NCI-H2227 (cell line): ENCODE measurements around the gene CCDC24.

Experiments
- DNase-seq: peaks from one replicate; lab custom pipeline; 2025; ENCODE audit not compliant: unreplicated experiment; lab: John Stamatoyannopoulos, UW

CCDC24 gene

DNA sequence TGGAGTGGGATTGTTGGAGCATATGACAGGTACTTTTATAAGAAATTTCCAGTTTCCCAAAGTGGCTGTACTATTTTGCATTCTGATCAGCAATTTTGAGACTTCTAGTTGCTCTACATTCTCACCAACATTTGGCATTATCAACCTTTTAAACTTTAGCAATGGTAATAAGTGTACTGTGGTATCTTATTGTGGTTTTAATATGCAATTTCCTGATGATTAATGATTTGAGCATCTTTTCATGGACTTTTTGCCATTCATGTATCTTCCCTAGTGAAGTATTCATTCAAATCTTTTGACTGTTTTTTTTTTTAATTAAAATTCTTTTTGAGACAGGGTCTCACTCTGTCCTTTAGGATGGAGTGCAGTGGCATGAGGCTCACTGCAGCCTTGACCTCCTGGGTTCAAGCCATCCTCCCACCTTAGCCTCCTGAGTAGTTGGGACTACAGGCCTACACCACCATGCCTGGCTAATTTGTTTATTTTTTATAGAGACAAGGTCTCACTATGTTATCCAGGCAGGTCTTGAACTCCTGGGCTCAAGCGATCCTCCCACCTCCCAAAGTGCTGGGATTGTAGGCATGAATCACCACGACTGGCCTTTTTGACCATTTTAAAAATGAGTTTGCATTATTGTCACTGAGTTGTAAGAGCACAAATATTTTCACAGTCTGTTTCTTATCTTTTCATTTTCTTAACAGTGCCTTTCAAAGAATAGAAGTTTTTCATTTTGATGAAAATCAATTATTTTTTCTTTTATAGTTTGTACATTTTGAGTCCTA is 47.7 kb downstream of the CCDC24 start:
- DNase-seq = no peak

DNA sequence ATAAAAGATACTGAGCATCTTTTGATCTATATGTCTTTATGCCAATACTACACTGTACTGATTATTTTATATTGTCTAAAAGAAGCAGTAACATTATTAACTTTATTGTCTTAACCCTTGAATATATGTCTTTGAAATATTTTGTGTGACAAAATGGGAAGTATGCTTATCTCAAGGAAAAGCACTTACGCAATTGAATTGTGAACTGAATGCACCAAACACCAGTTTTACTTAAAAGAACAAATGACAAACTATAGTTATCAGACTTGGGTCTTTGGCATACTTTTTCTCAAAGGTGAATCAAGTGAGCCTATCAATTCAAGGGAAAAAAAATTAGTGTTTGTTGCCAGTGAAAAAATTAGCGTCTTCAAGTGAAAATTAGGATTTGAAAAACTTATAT is 49.0 kb downstream of the CCDC24 start:
- DNase-seq = no peak

DNA sequence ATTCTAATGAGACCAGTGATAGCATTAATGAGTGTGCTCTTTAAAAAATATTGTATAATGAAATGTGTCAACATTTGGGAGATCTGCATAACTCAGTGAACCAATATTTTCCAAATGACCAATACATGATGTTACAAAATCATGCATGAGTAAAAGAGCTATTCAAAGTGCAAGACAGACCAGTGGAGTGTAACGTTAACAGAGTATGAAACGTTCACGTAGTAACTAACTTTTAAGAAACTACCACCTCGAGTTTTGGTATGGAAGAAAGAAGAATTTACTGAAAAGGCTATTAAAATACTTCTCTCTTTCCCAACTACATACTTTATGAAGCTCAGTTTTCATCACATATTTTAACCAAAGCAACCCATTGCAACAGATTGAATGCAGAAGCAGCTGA is 49.4 kb downstream of the CCDC24 start:
- no peak for DNase-seq

DNA sequence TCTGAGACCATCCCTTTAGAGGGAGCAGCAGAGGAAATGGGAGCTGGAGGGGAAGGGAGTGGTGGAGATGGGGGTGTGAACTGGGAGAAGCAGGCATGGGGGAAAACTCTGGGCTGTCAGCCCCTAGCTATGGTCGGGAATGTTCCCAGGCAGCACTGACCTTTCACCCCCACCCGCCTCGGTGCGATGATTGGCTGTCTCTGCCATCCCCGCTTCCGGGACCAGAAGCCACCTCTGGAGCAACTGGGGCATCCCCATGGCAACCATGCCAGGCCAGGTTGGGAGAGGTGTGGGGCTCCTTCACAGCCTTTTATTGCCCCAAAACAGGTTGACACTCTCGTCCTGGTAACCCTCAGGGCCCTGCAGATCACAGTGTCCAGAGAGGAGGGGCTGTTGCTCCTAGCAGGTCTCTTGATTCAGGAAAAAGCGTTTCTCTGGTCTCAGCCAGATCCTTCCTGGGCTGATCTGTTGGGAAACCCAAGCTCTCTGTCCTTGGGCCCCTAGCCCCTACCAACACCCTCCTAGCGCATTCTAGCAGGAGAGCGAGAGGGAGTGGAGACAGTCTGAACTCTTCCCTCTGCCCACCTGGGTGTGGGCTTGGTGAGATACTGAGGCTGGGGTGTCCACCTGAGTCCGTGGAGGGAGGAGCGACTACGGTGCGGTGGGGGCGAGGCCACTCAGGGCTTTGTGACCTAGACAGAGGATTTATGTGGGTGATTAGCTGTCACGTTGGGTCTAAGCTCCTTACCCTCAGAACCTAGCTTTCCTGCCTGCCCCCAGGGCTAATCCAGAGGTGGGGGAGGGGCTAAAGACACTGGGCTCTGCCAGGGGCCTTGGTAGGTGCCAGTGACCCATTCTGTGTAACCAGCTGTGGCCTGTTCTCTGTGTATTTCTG is 52.0 kb downstream of the CCDC24 start:
- DNase-seq = no peak

GRCh38 chr1:44044071-44044801 is 52.8 kb downstream of the CCDC24 start:
- DNase-seq = no peak

DNA sequence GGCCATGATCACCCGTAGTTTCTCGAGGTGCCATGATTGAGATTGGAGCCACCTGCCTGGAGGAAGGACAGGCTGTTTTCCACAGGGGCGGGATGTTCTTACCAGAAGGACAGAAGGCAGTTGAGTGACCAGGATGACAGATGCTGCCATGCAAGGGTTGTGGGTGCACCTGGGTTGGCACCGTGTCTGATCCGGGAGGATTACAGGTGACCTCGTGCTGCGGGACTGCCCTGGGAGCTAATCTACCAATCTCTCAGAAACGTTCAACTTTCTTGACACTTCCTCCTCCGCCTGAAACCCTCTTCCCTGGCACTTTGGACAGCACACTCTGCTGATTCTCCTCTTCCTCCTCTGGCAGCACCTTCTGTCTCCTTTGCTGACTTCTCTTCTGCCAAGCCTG is 53.7 kb downstream of the CCDC24 start:
- DNase-seq = no peak
